ENCODE measurements around the gene PPL. TPM values are rescaled to one million over a fixed set of nuclear protein-coding genes. Genes with fewer than 3 reads are reported as not detected.

PPL gene
- total RNA-seq, 1 donor from 2014 or later = not detected

DNA sequence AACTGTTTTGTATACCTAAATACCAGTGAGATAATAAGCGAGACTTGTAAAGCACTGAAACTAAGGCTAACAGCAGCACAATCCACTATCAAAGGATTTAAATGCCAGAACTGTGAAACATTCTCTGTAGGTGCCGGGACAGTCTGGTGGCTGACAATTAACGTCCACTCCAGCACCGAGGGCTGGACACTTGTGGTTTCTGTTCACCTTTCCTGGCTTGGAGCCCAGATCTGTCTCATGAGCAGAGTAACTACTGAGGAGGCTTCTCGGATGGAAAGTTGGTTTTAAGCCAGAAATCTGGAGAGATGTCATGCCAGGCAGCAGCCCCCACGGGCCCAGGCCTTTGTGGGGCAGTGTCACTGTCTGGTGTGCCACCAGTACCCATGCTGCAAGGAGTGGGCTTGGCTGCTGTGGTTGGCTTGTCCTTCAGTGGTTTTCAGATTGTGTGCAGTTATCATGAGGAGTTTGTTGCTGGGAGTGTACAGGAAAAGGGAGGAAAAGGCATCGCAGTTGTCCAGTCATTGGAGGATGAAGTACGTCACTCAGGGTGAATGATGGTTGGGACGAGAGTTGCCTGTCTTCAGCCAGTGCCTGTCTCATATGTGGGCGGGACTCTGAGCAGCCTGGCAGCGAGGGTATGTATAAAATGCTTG is 54.2 kb downstream of the PPL start:
- Mint-ChIP-seq H3K4me1 (ENCODE audit: low read depth) (peaks cover 2% of the 10 kb centered on the region), H3K4me3 (ENCODE audit: low read depth) (no peak overlapping the region), H3K9me3 (no peaks in the 10 kb centered on the region), H3K27me3 (ENCODE audit: low read depth) (no peaks in the 10 kb centered on the region), H3K27ac (no peak overlapping the region), H3K36me3 (ENCODE audit: low read depth) (peaks cover 55% of the 10 kb centered on the region)
- no peak for DNase-seq (ENCODE audit: low spot score)
- intact Hi-C loops (cut with micrococcal nuclease) = no loop called here

DNA sequence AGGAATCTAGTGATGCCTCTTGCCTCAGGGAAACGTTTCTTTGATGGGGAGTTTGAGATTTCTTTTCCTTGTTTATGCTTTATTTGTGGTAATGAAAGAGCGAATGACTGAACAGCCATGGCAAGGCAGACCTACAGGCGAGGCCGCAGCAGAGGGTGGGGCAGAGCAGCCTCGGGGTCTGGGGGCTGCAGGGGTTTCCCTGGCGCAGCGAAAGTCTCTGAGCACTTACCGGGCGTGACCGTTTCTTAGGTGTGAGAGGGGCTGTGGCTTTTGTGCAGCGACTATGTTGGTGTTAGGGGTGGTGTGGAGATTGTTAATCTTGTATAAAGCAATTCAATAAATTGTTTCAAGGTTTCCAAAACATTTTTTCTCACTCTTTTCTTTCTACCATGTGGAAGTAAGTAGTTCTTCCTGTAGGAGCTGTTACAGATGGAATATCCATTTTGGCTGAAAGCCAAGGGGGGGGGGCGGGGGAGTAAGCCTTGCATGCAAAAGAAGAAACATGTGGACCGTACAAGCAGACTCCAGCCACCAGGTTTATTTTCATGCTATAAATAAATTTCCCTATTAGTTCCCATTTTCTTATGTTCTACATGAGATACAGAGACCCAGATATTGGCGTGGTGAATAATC is 54.8 kb downstream of the PPL start:
- Mint-ChIP-seq H3K27me3 (ENCODE audit: low read depth) (no peaks in the 10 kb centered on the region), H3K4me1 (ENCODE audit: low read depth) (peaks cover 2% of the 10 kb centered on the region), H3K9me3 (no peaks in the 10 kb centered on the region), H3K36me3 (ENCODE audit: low read depth) (peaks cover 59% of the 10 kb centered on the region), H3K4me3 (ENCODE audit: low read depth) (no peak overlapping the region), H3K27ac (no peak overlapping the region)
- intact Hi-C loops (cut with micrococcal nuclease) = no loop called here
- DNase-seq (ENCODE audit: low spot score) = no peak

DNA sequence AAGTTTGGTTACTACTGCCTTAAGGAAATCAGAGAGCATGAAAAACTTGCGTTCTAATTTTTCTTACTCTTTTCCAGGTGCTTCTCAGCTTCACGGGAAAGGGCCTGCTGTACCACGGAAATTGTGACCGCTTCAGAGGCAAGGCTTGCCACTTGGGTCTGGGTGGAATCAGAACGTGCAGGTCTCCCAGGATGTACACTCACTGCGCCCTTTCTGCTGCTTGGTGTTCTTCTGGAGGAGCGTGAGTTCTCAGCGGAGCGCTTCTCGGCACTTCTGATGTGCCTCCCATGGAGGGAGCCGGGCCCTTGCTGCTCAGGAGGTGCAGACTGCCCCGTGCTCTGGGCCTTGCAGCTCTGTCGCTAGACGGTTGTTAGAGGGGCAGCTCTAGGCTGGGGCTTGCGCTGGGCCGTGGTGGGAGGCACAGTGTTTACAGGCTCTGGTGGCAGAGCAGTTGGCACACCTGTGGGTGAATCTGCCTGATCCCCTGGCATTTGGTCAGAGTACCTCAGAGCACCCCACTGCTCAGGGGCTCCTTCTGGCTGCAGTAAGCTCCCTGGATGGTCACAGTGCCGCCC is 56.9 kb downstream of the PPL start:
- intact Hi-C loops (cut with micrococcal nuclease) = no loop called here
- no peaks in the 10 kb centered on the region for H3K27me3 Mint-ChIP-seq (ENCODE audit: low read depth)
- no peaks in the 10 kb centered on the region for H3K9me3 Mint-ChIP-seq
- DNase-seq (ENCODE audit: low spot score) = no peak
- peaks cover 62% of the 10 kb centered on the region for H3K36me3 Mint-ChIP-seq (ENCODE audit: low read depth)
- H3K4me1 Mint-ChIP-seq (ENCODE audit: low read depth) = no peaks in the 10 kb centered on the region
- no peak overlapping the region for H3K4me3 Mint-ChIP-seq (ENCODE audit: low read depth)
- no peak overlapping the region for H3K27ac Mint-ChIP-seq

DNA sequence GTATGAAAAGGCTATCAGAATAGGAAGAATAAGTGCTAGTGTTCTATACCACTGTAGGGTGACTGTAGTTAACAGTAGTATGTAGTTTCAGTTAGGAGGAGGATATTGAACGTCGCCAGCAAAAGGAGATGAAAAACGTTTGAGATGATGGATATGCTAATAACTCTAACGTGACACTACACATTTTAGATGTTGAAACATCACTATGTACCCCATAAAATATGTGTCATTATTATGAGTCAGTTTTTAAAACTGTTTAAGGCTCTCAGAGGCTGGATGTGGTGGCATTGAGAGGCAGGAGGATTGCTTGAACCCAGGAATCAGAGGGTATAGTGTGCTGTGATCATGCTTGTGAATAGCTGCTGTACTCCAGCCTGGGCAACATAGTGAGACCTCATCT is 57.9 kb downstream of the PPL start:
- Mint-ChIP-seq H3K27me3 (ENCODE audit: low read depth) (no peaks in the 10 kb centered on the region), H3K4me3 (ENCODE audit: low read depth) (no peak overlapping the region), H3K36me3 (ENCODE audit: low read depth) (peaks cover 57% of the 10 kb centered on the region), H3K27ac (no peak overlapping the region), H3K9me3 (no peaks in the 10 kb centered on the region), H3K4me1 (ENCODE audit: low read depth) (no peaks in the 10 kb centered on the region)
- intact Hi-C loops (cut with micrococcal nuclease) = no loop called here
- DNase-seq (ENCODE audit: low spot score) = no peak

DNA sequence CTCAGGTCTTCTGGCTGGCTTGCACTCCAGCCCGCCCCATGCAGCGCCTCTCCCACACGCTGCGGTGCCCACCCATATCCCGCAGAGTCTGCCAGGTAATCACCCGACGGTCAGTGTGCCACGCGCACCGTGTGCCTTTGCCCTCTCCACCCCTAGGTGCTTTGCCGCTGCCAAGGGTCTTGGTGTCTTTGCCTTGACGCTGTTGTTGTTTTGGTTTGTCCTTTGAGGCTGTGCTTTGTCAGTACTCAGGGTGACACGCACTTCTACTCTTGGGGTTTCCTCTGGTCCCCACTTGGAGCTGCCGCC is 59.6 kb downstream of the PPL start:
- Mint-ChIP-seq H3K36me3 (ENCODE audit: low read depth) (peaks cover 60% of the 10 kb centered on the region), H3K27ac (no peak overlapping the region), H3K27me3 (ENCODE audit: low read depth) (no peaks in the 10 kb centered on the region), H3K4me1 (ENCODE audit: low read depth) (no peaks in the 10 kb centered on the region), H3K4me3 (ENCODE audit: low read depth) (no peak overlapping the region), H3K9me3 (no peaks in the 10 kb centered on the region)
- DNase-seq (ENCODE audit: low spot score) = no peak
- intact Hi-C loops (cut with micrococcal nuclease) = no loop called here

DNA sequence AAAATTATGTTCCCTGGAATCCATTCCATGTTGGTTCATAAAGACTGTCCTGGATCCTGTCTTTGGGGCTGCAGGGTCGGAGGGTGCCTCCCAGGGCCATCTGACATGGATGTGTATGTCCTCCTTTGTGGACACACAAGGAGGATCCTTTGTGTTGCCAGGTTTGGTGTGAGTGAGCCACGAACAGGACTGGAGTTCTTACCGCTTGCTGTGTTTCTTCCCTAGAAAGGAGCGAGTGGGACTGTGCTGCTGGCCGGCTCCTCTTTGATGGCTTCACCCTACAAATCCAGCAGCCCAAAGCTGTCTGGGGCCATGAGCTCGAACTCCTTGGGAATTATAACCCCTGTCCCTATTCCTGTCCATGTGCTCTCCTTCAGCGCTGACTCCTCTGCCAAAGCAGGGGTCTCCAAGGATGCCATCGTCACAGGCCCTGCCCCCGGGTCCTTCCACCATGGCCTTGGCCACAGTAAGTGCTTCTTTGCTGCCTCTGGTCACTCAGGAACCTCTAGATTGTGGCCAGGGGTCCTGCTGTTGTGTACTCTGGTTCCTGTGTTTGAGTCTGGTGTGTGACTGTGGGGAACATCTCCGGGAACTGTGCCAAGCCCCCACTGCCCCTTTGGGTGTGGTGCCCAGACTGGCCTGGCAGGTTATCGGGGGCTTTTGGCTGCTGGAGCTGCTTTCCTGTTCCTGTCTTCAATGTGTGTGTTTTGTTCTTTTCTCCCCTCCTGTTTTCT is 60.1 kb downstream of the PPL start:
- no peak for DNase-seq (ENCODE audit: low spot score)
- no peak overlapping the region for H3K27ac Mint-ChIP-seq
- peaks cover 58% of the 10 kb centered on the region for H3K36me3 Mint-ChIP-seq (ENCODE audit: low read depth)

DNA sequence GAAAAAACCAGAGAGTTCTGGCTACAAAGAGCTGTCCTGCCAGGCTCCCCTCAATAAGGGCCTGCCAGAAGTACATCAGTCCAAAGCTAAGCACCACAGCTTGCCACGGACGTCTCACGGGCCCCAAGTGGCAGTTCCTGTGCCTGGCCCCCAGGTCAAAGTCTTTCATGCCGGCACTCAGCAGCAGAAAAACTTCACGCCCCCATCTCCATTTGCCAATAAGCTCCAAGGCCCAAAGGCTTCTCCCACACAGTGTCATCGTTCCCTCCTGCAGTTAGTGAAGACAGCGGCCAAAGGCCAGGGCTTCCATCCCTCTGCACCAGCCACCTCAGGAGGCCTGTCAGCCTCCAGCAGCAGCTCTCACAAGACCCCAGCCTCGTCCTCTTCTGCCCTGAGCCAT is 62.3 kb downstream of the PPL start:
- intact Hi-C loops (cut with micrococcal nuclease) = no loop called here
- no peak overlapping the region for H3K27ac Mint-ChIP-seq
- H3K27me3 Mint-ChIP-seq (ENCODE audit: low read depth) = no peaks in the 10 kb centered on the region
- H3K4me1 Mint-ChIP-seq (ENCODE audit: low read depth) = no peaks in the 10 kb centered on the region
- no peak overlapping the region for H3K4me3 Mint-ChIP-seq (ENCODE audit: low read depth)
- no peaks in the 10 kb centered on the region for H3K9me3 Mint-ChIP-seq
- H3K36me3 Mint-ChIP-seq (ENCODE audit: low read depth) = peaks cover 64% of the 10 kb centered on the region
- DNase-seq (ENCODE audit: low spot score) = no peak

More for the DNA sequence above, 60.1 kb downstream of the PPL start:
- no peaks in the 10 kb centered on the region for H3K27me3 Mint-ChIP-seq (ENCODE audit: low read depth)
- no peaks in the 10 kb centered on the region for H3K4me1 Mint-ChIP-seq (ENCODE audit: low read depth)
- no peak overlapping the region for H3K4me3 Mint-ChIP-seq (ENCODE audit: low read depth)
- intact Hi-C loops (cut with micrococcal nuclease) = no loop called here
- no peaks in the 10 kb centered on the region for H3K9me3 Mint-ChIP-seq

DNA sequence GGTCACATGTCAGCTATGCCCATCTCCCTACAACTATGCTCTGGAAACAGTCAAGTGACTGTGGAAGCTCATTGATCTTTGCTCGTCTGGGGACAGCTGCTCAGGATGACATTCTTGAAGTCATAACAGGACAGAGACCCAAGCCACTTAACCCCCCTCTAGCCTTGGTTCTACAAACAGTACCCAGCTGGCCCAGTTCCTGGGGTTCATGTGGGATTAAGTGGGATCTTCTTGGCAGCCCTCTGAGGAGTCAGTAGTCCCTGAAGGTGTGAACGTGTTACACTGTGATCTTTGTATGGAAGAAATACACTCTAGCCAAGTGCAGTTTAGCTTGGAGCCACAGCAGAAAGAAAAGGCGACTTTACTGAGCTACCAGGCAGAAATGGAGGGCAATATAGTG is 63.9 kb downstream of the PPL start:
- H3K36me3 Mint-ChIP-seq (ENCODE audit: low read depth) = peaks cover 67% of the 10 kb centered on the region
- H3K27ac Mint-ChIP-seq = no peak overlapping the region
- DNase-seq (ENCODE audit: low spot score) = no peak
- peaks cover 2% of the 10 kb centered on the region for H3K4me1 Mint-ChIP-seq (ENCODE audit: low read depth)
- no peaks in the 10 kb centered on the region for H3K9me3 Mint-ChIP-seq
- no peak overlapping the region for H3K4me3 Mint-ChIP-seq (ENCODE audit: low read depth)
- intact Hi-C loops (cut with micrococcal nuclease) = no loop called here
- no peaks in the 10 kb centered on the region for H3K27me3 Mint-ChIP-seq (ENCODE audit: low read depth)

DNA sequence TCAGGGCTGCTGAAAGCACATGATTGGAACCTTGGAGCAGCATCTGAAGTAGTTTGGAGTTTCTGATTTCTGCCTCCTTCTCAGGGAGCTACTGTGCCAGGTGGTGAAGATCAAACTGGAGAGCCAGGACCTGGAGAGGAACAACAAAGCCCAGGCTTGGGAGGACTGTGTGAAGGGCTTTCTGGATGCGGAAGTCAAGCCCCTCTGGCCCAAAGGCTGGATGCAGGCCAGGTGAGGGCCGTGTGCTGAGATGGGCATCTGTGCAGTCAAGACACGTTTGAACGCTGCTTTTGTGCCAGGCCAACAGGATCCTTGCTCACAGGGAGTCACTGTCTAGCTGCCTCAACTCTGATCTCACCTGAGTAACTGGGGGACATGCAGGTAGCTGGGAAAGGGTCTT is 65.9 kb downstream of the PPL start:
- DNase-seq (ENCODE audit: low spot score) = no peak
- H3K9me3 Mint-ChIP-seq = no peaks in the 10 kb centered on the region
- H3K4me3 Mint-ChIP-seq (ENCODE audit: low read depth) = no peak overlapping the region
- H3K36me3 Mint-ChIP-seq (ENCODE audit: low read depth) = peaks cover 67% of the 10 kb centered on the region
- no peaks in the 10 kb centered on the region for H3K27me3 Mint-ChIP-seq (ENCODE audit: low read depth)
- no peak overlapping the region for H3K27ac Mint-ChIP-seq
- H3K4me1 Mint-ChIP-seq (ENCODE audit: low read depth) = peaks cover 2% of the 10 kb centered on the region
- intact Hi-C loops (cut with micrococcal nuclease) = no loop called here

DNA sequence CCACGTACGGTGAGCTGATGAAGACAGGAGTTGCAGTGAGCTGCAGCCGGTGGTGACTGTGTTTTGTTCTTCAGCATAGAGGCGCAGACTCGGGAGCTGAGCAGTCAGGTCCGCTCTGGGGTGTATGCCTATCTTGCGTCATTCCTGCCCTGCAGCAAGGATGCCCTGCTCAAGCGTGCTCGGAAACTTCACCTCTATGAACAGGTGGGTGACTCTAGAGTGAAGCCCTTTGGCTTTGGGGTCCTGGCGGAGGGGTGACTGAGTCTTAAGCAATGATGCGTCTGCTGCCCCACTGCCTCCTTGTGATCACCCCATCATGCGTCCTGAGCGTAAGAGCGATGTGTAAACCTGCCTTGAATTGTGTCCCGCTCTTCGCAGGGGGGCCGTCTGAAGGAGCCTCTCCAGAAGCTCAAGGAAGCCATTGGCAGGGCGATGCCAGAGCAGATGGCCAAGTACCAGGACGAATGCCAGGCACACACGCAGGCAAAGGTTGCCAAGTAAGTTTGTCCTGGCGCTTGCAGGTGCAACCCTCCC is 66.7 kb downstream of the PPL start:
- Mint-ChIP-seq H3K4me3 (ENCODE audit: low read depth) (no peak overlapping the region), H3K9me3 (no peaks in the 10 kb centered on the region), H3K4me1 (ENCODE audit: low read depth) (peaks cover 2% of the 10 kb centered on the region), H3K27me3 (ENCODE audit: low read depth) (no peaks in the 10 kb centered on the region), H3K27ac (no peak overlapping the region), H3K36me3 (ENCODE audit: low read depth) (peaks cover 61% of the 10 kb centered on the region)
- intact Hi-C loops (cut with micrococcal nuclease) = no loop called here
- DNase-seq (ENCODE audit: low spot score) = no peak

DNA sequence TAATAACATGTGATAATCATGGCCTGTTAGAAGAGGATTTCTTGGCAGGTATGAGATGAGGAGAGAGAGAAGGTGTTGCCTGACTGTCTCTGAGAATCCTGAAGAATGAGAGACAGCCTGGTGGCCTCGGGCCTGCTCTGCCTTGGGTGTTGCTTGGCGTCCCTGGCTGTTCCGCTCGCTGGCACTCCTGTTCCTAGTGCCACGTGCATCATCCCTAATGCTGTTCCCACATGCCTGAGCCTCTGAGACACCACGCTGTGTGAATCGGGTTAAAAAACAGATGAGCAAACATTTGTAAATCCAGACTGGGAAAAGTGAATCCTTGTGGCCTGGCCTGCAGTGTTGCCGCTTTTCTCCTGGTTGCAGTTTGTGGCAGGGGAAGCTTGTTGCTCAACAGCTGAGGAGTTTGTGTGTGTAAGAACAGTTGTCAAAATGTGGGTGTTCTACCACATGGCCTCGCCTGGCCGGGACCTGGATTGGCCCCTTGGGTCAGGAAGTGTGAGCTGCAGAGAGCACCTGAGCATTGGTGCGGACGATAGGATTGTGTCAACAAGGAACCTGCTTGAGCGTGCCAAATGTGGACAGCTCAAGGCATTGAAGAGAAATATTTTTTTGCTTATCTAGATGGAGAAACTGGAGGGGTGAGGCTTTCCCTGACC is 67.7 kb downstream of the PPL start:
- no peak overlapping the region for H3K4me3 Mint-ChIP-seq (ENCODE audit: low read depth)
- peaks cover 3% of the 10 kb centered on the region for H3K4me1 Mint-ChIP-seq (ENCODE audit: low read depth)
- no peak for DNase-seq (ENCODE audit: low spot score)
- H3K27me3 Mint-ChIP-seq (ENCODE audit: low read depth) = no peaks in the 10 kb centered on the region
- H3K36me3 Mint-ChIP-seq (ENCODE audit: low read depth) = peaks cover 58% of the 10 kb centered on the region
- no peaks in the 10 kb centered on the region for H3K9me3 Mint-ChIP-seq
- no peak overlapping the region for H3K27ac Mint-ChIP-seq
- intact Hi-C loops (cut with micrococcal nuclease) = no loop called here

DNA sequence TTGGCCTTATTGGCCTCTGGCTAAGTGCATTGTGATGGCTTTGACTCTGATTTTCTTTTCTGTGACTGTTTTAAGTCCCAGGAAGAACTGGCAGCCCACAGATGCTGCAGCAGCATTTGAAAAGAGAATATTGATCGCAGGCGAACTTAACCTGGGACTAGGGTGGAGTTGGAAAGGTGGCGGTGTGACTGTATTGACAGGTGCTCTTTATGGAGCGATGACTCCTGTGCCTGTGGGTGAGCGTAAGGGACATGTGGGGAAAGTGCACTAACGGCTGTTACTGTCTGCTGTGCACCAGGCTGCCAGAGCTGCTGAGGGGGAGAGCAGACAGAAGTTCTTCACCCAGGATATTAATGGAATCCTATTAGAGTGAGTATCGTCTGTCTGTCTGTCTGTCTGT is 68.4 kb downstream of the PPL start:
- Mint-ChIP-seq H3K4me3 (ENCODE audit: low read depth) (no peak overlapping the region), H3K27me3 (ENCODE audit: low read depth) (no peaks in the 10 kb centered on the region), H3K27ac (no peak overlapping the region)

More for the DNA sequence above, 68.4 kb downstream of the PPL start:
- no peak for DNase-seq (ENCODE audit: low spot score)
- H3K4me1 Mint-ChIP-seq (ENCODE audit: low read depth) = peaks cover 3% of the 10 kb centered on the region
- peaks cover 63% of the 10 kb centered on the region for H3K36me3 Mint-ChIP-seq (ENCODE audit: low read depth)
- intact Hi-C loops (cut with micrococcal nuclease) = no loop called here
- H3K9me3 Mint-ChIP-seq = no peaks in the 10 kb centered on the region

All from activated T-helper 2 cell treated with anti-CD3 and anti-CD28 coated beads, Interferon-gamma antibody, Interleukin-2, Interleukin-4, amounts not matched to agents 10 μg/mL and 5 μg/mL and 100 μg/mL, durations not matched to agents 14 hours and 24 hours and 36 hours (primary cell).